ENCODE measurements around the gene ARL15. TPM values are rescaled to one million over a fixed set of nuclear protein-coding genes. Genes with fewer than 3 reads are reported as not detected.

The ARL15 gene
- total and polyA plus RNA-seq, 9 donors, result 14.9 to 34.0 (median 19.2) TPM

DNA sequence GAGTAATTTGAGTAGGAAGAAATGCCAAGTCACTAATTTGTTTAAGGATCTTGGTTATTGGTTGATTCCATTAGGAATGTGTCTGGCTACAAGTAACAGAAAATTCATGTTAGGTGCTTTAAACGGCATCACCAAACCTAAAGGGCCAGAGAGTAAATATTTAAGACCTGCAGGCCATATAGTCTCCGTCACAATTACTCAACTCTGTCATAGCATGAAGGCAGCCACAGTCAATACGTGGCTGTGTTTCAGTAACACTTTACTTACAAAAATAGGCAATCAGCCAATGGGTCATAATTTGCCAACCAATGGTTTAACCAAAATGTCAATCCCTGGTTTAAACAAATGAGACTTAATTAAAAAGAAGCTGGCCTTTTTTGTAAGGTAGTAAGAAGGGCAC lies 98.5 kb downstream of the ARL15 start:
- H3K27ac ChIP-seq, result no peak overlapping the region
- no peak for DNase-seq
- peaks cover 1% of the 10 kb centered on the region for H3K4me1 ChIP-seq (ENCODE audit: insufficient read depth)
- intact Hi-C loops (cut with DNase I), result loop anchor here in 1 of 4 donors (10.0 kb wide), 1 partner anchor 727 kb away; the partner anchor contains the start of gene FST
- H3K9me3 ChIP-seq, result no peaks in the 10 kb centered on the region
- H3K36me3 ChIP-seq, result no peaks in the 10 kb centered on the region
- TF ChIP-seq POLR2A (IDR thresholded peaks at IDR 0.05) (no peak), EP300 (IDR thresholded peaks at IDR 0.05) (no peak)
- TF ChIP-seq, protein P1, sequence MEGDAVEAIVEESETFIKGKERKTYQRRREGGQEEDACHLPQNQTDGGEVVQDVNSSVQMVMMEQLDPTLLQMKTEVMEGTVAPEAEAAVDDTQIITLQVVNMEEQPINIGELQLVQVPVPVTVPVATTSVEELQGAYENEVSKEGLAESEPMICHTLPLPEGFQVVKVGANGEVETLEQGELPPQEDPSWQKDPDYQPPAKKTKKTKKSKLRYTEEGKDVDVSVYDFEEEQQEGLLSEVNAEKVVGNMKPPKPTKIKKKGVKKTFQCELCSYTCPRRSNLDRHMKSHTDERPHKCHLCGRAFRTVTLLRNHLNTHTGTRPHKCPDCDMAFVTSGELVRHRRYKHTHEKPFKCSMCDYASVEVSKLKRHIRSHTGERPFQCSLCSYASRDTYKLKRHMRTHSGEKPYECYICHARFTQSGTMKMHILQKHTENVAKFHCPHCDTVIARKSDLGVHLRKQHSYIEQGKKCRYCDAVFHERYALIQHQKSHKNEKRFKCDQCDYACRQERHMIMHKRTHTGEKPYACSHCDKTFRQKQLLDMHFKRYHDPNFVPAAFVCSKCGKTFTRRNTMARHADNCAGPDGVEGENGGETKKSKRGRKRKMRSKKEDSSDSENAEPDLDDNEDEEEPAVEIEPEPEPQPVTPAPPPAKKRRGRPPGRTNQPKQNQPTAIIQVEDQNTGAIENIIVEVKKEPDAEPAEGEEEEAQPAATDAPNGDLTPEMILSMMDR (IDR thresholded peaks at IDR 0.05), result no peak
- WGBS, 3 donors, result 77 to 98% (median 77%) methylated on average over 3 of the region's 3 CpGs
- H3K27me3 ChIP-seq, result no peaks in the 10 kb centered on the region
- no peak overlapping the region for H3K4me3 ChIP-seq

DNA sequence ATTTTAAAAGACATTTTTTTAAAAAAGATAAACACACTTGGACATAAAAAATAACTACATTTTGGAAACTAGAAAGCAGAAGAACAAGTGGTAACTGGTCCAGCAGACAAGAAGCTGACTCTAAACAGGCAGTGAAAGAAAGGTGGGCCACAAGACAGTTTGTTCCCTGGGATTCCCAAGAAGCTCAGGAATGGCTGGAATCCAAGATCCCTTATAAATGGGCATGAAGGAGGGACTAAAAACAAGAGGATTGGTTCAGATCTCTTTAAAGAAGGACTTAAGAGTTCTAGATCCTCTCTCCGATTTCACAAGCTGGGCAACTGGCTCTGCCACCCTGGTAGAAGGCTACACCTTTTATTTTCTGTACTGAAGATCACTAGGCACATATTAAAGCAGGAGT lies 102.8 kb downstream of the ARL15 start:
- Histone ChIP-seq H3K36me3 (no peaks in the 10 kb centered on the region), H3K9me3 (no peaks in the 10 kb centered on the region), H3K4me3 (no peak overlapping the region), H3K27me3 (no peaks in the 10 kb centered on the region), H3K27ac (no peak overlapping the region), H3K4me1 (ENCODE audit: insufficient read depth) (peaks cover 1% of the 10 kb centered on the region)
- TF ChIP-seq, protein P1 (IDR thresholded peaks at IDR 0.05), result no peak
- no peak for TF ChIP-seq EP300 (IDR thresholded peaks at IDR 0.05)
- no peak for TF ChIP-seq POLR2A (IDR thresholded peaks at IDR 0.05)
- DNase-seq, result no peak
- intact Hi-C loops (cut with DNase I), result no loop called here
- 91 to 97% (median 97%) methylated on average over 1 of the region's 1 CpG for WGBS, 3 donors

DNA sequence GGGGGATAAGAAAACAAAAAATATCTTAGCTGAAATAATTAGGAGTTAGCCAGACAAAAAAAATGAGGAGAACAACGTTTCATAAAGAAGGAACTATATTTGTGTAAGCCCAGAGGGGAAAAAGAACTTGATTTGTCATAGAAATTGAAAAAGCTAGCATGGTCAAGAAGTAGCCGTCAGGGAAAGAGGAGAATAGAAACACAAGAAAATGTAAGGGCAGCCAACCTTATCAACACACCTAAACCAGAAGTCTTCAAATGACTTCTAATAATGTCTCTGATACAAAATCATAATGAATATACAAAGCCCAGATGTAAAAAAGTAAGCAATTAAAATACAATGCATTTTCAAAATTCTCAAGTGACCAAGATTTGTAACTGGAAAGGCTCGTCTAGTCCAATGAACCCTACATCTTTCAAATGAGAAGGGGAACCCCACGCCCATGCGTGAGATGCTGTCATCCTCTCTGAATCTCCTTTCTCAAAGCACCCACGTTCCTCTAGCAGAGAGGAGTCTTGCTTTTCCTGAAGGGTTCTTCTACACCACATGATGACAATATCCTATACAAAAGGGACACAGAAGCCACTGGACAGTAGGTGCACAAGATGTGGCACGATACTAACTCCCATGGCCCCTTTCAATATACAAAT lies 103.7 kb downstream of the ARL15 start:
- Histone ChIP-seq H3K27ac (no peak overlapping the region), H3K36me3 (no peaks in the 10 kb centered on the region)
- intact Hi-C loops (cut with DNase I), result no loop called here

DNA sequence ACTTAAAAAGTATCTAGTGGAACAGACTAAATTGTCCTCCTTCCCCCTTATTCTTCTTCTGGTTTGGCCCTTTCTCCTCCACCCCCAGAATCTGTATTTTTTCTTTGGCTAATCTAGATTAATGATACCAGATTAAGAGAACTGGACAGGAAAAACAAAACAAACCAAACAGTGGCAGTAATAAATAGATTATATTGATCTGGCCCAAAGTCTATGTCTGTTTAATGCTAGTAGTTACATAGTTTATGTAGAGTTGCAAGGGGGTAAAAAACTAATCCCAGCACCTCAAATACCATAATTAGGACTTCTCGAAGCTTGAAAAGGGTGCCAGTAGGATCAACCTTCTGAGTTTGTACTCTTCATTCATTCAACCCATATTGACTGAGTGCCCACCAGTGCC lies 104.5 kb downstream of the ARL15 start:
- H3K36me3 ChIP-seq, result no peaks in the 10 kb centered on the region
- no peak for DNase-seq
- WGBS, 3 donors, result 93 to 100% (median 94%) methylated on average over 1 of the region's 1 CpG
- TF ChIP-seq, protein P1 (IDR thresholded peaks at IDR 0.05), result no peak
- TF ChIP-seq EP300 (IDR thresholded peaks at IDR 0.05) (no peak), POLR2A (IDR thresholded peaks at IDR 0.05) (no peak)
- H3K4me1 ChIP-seq (ENCODE audit: insufficient read depth), result no peaks in the 10 kb centered on the region
- H3K27me3 ChIP-seq, result no peaks in the 10 kb centered on the region
- no peaks in the 10 kb centered on the region for H3K9me3 ChIP-seq
- no peak overlapping the region for H3K27ac ChIP-seq
- intact Hi-C loops (cut with DNase I), result no loop called here
- no peak overlapping the region for H3K4me3 ChIP-seq

More for the DNA sequence above, 103.7 kb downstream of the ARL15 start:
- Histone ChIP-seq H3K9me3 (no peaks in the 10 kb centered on the region), H3K27me3 (no peaks in the 10 kb centered on the region), H3K4me3 (no peak overlapping the region), H3K4me1 (ENCODE audit: insufficient read depth) (peaks cover 1% of the 10 kb centered on the region)
- WGBS, 3 donors, result 84 to 92% (median 88%) methylated on average over 7 of the region's 7 CpGs
- TF ChIP-seq, protein P1 (IDR thresholded peaks at IDR 0.05), result no peak
- TF ChIP-seq EP300 (IDR thresholded peaks at IDR 0.05) (no peak), POLR2A (IDR thresholded peaks at IDR 0.05) (no peak)
- no peak for DNase-seq
